Osteocyte (in vitro differentiated cells): ENCODE results near the gene SMAP1. TPM values are rescaled to one million over a fixed set of nuclear protein-coding genes. Genes with fewer than 3 reads are reported as not detected.

ENCODE experiments used
- DNase-seq: peaks from one replicate; pipeline ENCODE4 v3.0.0; 2021; ENCODE audit warnings: mixed read lengths; ENCODE audit not compliant: unreplicated experiment; ENCODE audit errors: extremely low spot score
- H3K27ac Mint-ChIP-seq: one replicate; pipeline ENCODE4 v1.8.0; 2021; ENCODE audit warnings: mild to moderate bottlenecking, mixed read lengths; ENCODE audit not compliant: unreplicated experiment
- H3K27me3 Mint-ChIP-seq: one replicate; pipeline ENCODE4 v1.8.0; 2021; ENCODE audit warnings: mixed read lengths; ENCODE audit not compliant: unreplicated experiment
- H3K36me3 Mint-ChIP-seq: one replicate; pipeline ENCODE4 v1.8.0; 2021; ENCODE audit warnings: mixed read lengths; ENCODE audit not compliant: unreplicated experiment
- H3K4me1 Mint-ChIP-seq: one replicate; pipeline ENCODE4 v1.8.0; 2021; ENCODE audit warnings: mixed read lengths; ENCODE audit not compliant: unreplicated experiment
- H3K4me3 Mint-ChIP-seq: one replicate; pipeline ENCODE4 v1.8.0; 2021; ENCODE audit warnings: mild to moderate bottlenecking, moderate library complexity, mixed read lengths; ENCODE audit not compliant: unreplicated experiment
- H3K9me3 Mint-ChIP-seq: one replicate; pipeline ENCODE4 v1.8.0; 2021; ENCODE audit warnings: mixed read lengths; ENCODE audit not compliant: unreplicated experiment
- total RNA-seq: library from RNA; stranded (reverse); gene quantifications from 2 replicates; pipeline ENCODE4 v1.2.1, GENCODE V29; 2021
- TF ChIP-seq, protein P1 (sequence below): fragments of 200-600 bp; sonication (generic); IDR thresholded peaks from 2 replicates; pipeline ENCODE4 v1.5.0; 2021; ENCODE audit warnings: antibody characterized with exemption, mild to moderate bottlenecking, moderate library complexity

Gene SMAP1
- total RNA-seq, 1 donor from 2014 or later = 27.2 TPM

- TF ChIP-seq, protein P1, sequence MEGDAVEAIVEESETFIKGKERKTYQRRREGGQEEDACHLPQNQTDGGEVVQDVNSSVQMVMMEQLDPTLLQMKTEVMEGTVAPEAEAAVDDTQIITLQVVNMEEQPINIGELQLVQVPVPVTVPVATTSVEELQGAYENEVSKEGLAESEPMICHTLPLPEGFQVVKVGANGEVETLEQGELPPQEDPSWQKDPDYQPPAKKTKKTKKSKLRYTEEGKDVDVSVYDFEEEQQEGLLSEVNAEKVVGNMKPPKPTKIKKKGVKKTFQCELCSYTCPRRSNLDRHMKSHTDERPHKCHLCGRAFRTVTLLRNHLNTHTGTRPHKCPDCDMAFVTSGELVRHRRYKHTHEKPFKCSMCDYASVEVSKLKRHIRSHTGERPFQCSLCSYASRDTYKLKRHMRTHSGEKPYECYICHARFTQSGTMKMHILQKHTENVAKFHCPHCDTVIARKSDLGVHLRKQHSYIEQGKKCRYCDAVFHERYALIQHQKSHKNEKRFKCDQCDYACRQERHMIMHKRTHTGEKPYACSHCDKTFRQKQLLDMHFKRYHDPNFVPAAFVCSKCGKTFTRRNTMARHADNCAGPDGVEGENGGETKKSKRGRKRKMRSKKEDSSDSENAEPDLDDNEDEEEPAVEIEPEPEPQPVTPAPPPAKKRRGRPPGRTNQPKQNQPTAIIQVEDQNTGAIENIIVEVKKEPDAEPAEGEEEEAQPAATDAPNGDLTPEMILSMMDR = no peak
- H3K27ac Mint-ChIP-seq = no peak overlapping the region
- no peak for DNase-seq
- H3K4me3 Mint-ChIP-seq = no peak overlapping the region
- peaks cover 3% of the 10 kb centered on the region for H3K27me3 Mint-ChIP-seq
- H3K4me1 Mint-ChIP-seq = no peaks in the 10 kb centered on the region
- no peaks in the 10 kb centered on the region for H3K36me3 Mint-ChIP-seq
- H3K9me3 Mint-ChIP-seq = no peaks in the 10 kb centered on the region
Measured at GRCh38 chr6:70652216-70652615, 15.5 kb upstream of the SMAP1 start.

GRCh38 chr6:70657706-70658105 is 10.0 kb upstream of the SMAP1 start:
- TF ChIP-seq, protein P1 = no peak
- Mint-ChIP-seq H3K9me3 (no peaks in the 10 kb centered on the region), H3K4me3 (no peak overlapping the region), H3K27me3 (peaks cover 20% of the 10 kb centered on the region), H3K36me3 (no peaks in the 10 kb centered on the region), H3K27ac (no peak overlapping the region), H3K4me1 (no peaks in the 10 kb centered on the region)
- DNase-seq = no peak

DNA sequence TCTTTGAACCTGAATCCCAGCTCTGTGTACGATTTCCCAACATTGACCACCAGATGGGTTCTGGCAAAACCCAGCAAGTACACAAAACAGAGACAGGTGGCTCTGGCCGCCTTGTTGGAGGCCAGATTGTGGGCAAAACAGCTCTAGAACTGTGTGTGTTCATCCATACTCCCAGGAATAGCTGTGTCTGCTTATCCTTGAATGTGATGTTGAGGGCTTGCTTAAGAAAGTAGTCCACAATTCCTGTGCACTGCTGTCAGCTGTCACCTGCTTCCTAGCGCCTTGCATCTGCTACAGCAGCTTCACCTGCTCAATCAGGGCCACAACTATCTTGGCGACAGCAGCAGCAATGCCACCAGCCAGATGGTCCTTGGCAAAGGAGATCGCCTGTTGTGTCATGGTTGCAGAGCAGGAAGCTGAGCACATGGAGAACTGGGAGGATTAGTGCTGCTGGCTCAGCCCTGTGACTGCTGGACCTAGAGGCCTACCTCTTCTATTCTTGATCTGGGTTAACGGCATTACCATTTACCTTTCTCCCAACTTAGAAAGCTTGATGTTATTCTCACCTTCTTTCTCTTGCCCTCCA is 3.7 kb upstream of the SMAP1 start:
- H3K4me3 Mint-ChIP-seq = no peak overlapping the region
- TF ChIP-seq, protein P1 = no peak
- peaks cover 13% of the 10 kb centered on the region for H3K4me1 Mint-ChIP-seq
- no peak overlapping the region for H3K27ac Mint-ChIP-seq
- H3K36me3 Mint-ChIP-seq = no peaks in the 10 kb centered on the region
- peaks cover 17% of the 10 kb centered on the region for H3K27me3 Mint-ChIP-seq
- DNase-seq = no peak
- H3K9me3 Mint-ChIP-seq = no peaks in the 10 kb centered on the region

- Mint-ChIP-seq H3K9me3 (no peaks in the 10 kb centered on the region), H3K4me1 (peaks cover 23% of the 10 kb centered on the region), H3K27ac (peak overlapping the region; percentile 91), H3K36me3 (no peaks in the 10 kb centered on the region), H3K27me3 (peaks cover 11% of the 10 kb centered on the region), H3K4me3 (peak overlapping the region; percentile 81)
- TF ChIP-seq, protein P1 = no peak
- DNase-seq = no peak
Measured at GRCh38 chr6:70666706-70667105, 977 bp upstream of the SMAP1 start.

GRCh38 chr6:70667256-70667710 is 400 bp upstream of the SMAP1 start:
- no peak for DNase-seq
- H3K4me1 Mint-ChIP-seq = peaks cover 23% of the 10 kb centered on the region
- peaks cover 5% of the 10 kb centered on the region for H3K27me3 Mint-ChIP-seq
- peak overlapping the region; percentile 81 for H3K4me3 Mint-ChIP-seq
- H3K27ac Mint-ChIP-seq = peak overlapping the region; percentile 91
- H3K9me3 Mint-ChIP-seq = no peaks in the 10 kb centered on the region
- TF ChIP-seq, protein P1 = no peak
- no peaks in the 10 kb centered on the region for H3K36me3 Mint-ChIP-seq
